GM21529 (cell line): ENCODE measurements around the gene ALLC.

ENCODE experiments used
- ATAC-seq: cut with Tn5 transposase; IDR thresholded peaks from one replicate; pipeline ENCODE4 v1.9.1; 2021; ENCODE audit not compliant: unreplicated experiment

ALLC gene

GRCh38 chr2:3639015-3639630 lies 18.9 kb upstream of the ALLC start:
- no peak for ATAC-seq

- ATAC-seq = no peak
Measured at GRCh38 chr2:3639653-3640052, 18.3 kb upstream of the ALLC start.

DNA sequence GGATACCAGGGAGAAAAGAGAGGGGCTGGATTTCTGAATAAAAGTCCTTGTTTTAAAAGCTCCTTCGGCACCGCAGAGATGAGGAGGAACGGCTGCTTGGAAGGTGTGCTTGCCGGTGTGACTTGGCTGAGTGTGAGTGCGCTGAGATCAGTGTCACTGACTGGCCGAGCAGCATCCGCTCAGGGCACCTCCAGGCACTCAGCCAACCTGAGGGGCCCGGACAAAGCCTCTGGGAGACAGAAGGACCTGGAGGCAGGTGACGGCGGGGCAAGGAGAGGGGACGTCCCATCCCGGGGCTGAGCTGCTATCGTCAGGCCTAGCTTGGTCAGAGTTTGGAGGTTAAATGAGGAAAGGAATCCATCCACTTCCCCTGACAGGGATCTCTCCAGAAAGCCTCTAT lies 16.8 kb upstream of the ALLC start:
- ATAC-seq = no peak

GRCh38 chr2:3641841-3642421 lies 16.1 kb upstream of the ALLC start:
- no peak for ATAC-seq

- ATAC-seq = no peak
Measured at GRCh38 chr2:3642521-3643215, 15.3 kb upstream of the ALLC start.

GRCh38 chr2:3643371-3644245 lies 14.4 kb upstream of the ALLC start:
- no peak for ATAC-seq

DNA sequence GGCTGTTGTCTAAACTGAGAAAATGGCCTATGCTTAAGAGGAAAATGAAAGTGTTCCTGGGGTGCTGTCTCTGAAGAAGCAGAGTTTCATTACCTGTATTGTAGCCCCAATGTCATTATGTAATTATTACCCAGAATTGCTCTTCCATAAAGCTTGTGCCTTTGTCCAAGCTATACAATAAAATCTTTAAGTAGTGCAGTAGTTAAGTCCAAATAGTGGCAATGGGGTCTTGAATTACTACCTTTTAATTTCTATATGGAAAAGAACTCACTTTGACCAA lies 13.8 kb upstream of the ALLC start:
- ATAC-seq = peak; percentile 80

DNA sequence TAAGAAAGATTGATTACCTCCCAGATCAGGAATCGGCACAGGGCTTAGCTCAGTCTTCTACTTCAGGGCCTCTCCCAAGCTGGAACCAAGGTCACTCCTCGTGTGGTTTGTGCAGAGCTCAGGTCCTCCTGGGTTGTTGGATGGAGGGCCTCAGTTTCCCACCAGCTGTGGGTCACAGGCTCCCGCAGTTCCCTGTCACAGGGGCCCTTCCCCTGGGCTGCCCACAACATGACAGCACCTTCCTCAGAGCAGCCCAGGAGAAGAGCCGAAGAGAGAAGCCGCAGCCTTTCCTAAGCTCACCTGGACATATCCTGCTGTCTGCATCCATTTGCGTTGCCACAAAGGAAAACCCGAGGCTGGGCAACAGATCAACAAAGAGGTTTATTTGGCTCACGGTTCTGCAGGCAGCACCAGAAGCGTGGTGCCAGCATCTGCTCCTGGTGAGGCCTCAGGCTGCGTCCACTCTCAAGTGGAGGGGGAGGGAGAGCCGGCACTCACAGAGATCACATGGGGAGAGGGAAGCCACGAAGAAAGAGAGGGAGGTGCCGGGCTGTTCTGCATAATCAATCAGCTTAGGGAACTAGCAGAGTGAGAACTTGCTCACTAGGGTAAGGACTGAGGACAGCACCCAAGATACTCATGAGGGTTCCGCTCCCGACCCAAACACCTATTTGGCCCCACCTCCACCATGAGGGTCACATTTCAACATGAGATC lies 13.0 kb upstream of the ALLC start:
- ATAC-seq = no peak

DNA sequence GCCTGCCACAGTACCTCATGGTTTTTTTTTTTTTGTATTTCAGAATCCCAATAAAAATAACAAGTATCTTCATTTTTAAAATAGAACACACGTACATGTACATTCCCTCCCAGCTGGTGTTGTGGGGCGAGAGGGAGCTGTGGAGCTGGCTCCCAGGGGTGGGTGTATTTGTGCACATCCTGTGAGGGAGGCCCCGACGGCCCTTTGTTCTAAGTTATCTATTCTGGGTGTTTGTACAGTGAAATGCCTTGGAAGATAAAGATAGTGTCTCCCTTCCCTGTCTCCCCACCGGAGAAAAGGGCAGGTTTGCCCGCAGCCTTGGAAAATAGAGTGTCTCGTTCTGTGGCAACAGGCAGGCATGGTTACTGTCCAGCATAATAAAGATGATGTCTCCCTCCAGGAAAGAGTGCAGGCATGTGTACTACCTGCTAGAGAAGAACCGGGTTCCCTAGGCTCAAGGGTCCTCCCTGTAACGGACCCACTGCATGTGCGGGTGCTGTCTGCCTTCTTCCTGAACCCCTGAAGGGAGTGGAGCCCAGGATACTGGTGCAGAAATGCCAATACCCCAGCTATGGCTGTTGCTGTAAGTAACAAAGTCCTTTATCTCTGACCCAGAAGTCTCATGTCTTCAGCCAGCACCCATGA lies 12.1 kb upstream of the ALLC start:
- ATAC-seq = no peak

DNA sequence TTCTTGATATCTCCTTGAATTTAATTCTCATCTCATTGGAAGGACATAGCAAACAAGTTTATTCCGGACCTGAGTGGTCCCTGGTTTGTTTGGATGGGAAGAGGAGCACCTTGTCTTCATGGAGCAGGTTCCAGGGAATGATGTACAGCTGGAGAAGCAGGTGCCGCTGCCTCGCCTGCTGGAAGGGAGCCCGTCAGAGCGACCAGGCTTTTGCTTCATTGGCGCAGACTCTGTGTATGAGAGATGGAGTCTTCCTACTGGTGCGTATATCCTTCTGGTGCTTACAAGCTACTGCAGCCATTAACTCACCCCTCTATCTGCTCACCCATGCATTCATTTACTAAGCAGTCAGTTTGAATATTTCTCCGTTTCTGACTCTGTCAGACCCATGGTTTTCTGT lies 11.6 kb upstream of the ALLC start:
- ATAC-seq = no peak

DNA sequence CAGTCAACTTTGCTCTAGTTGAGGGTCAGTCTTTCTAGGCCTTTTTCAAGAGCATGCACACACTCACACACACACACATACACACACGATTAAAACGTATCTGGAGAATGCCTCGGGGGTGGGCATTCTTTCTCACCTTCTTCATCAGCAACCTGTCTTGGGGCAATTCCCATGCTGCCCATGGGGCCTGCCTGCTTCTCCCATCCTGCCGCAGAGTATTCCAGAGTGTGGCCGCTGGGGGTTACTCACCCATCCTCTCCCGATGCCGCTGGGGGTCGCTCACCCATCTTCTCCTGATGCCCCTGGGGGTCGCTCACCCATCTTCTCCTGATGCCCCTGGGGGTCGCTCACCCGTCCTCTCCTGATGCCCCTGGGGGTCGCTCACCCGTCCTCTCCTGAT lies 10.8 kb upstream of the ALLC start:
- no peak for ATAC-seq

DNA sequence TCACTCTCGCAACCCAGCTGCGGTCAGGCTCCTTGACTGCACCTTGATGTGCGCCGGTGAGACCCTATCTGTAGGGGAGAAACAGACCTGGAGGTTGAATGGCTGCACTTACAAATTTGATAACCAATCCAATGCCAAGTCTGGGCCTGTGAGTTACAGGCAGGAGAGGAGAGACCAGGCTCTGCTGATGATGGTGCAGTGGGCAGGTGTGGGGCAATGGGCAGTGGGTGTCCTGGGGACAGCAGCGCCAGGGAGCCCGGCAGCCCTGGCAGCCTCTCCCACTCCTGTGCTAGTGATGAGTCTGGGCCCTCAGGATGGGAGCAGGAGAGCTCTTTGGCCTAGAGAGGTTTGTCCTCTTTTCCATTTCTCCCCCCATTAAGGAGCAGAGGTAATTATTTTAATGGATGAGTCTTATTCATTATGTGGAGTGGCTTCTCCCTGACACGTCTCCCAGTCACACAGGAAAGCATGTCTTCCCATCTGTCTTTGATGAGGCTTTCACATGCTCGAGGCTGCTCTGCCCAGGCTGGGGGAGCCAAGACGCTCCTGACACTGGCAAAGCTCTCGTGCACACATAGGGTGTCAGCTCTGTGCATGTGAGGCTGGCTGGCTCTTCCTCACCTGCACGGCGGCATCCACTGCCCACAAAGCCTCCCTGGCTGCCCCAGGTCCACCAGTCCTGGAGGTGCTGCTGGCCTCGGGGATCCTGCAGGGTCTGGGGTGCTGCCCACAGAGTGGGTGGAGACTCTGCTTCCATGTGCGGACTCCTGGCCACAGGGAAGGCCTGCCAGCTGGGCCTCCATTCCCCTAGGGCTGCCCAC lies 10.0 kb upstream of the ALLC start:
- ATAC-seq = no peak

- ATAC-seq = no peak
Measured at GRCh38 chr2:3648652-3649177, 9.3 kb upstream of the ALLC start.

DNA sequence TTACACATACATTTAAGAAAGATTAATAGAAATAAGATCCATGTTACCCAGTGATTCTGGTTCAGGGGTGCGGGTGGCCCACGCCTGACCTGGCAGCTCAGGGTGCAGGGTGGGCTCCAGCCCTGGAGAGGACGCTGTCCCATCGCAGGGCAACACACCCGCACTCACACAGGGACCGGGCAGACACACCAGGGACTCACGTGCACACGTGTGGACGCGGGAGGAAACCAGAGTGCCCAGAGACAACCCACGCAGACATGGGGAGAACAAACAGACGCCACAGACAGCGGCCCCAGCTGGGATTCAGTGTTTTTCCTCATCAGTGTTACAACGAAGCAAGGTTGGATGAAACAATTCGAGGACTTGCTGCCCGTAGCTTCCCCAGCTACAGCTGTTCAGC lies 8.4 kb upstream of the ALLC start:
- ATAC-seq = no peak

- ATAC-seq = no peak
Measured at GRCh38 chr2:3650140-3650920, 7.7 kb upstream of the ALLC start.

GRCh38 chr2:3651691-3652648 lies 6.0 kb upstream of the ALLC start:
- ATAC-seq = peak; percentile 83

DNA sequence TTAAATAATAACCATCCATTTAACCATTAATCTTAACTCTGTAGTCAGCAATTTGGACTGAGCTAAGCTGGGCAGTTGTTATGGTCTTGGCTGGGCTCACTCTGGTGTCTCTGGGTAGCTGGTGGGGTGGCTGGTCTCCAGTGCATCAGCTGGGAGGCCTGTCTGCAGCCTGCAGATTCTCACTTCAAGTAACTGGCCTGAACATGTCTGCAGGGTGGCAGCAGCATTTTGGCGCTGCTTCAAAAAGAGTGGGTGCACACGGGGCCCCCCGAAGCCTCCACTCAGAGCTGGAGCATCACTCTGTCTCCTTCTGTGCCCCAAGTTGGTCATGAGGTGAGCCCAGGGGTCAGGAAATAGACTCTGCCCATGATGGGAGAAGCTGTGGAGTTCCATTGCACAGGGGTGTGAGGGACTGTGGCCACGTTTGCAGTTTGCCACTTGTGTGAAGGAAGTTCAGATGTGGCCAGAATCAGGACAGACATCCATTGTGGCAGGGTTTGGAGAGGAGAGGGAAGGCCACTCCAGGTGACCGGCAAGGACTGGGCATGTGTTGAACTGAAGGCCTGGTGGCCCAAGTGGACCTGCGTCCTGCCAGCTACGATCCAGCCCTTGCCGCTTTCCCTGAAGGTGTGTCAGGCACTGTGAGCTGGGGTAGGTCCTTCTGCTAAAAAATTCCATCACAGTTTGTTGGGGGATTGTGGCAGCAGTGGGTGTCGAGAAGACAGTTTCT lies 4.9 kb upstream of the ALLC start:
- ATAC-seq = no peak
